ENCODE data around the gene LNX2. TPM values are rescaled to one million over a fixed set of nuclear protein-coding genes. Genes with fewer than 3 reads are reported as not detected.
A peak's percentile ranks its signal among the peaks of the same experiment; 100 is the strongest.

Gene LNX2
- total RNA-seq, 1 donor from 2014 or later, result 33.7 TPM

- no peaks in the 10 kb centered on the region for H3K27me3 Mint-ChIP-seq
- peaks cover 31% of the 10 kb centered on the region for H3K36me3 Mint-ChIP-seq (ENCODE audit: insufficient read depth)
- H3K4me3 Mint-ChIP-seq (ENCODE audit: low read depth), result peak overlapping the region; percentile 97
- no peak for DNase-seq (ENCODE audit: low spot score, unreplicated experiment)
- no peak for TF ChIP-seq CTCF (IDR thresholded peaks at IDR 0.05; ENCODE audit: unreplicated experiment)
- H3K9me3 Mint-ChIP-seq (ENCODE audit: low read depth), result peaks cover 14% of the 10 kb centered on the region
- H3K27ac Mint-ChIP-seq, result peak overlapping the region; percentile 98
- peaks cover 43% of the 10 kb centered on the region for H3K4me1 Mint-ChIP-seq (ENCODE audit: low read depth)
Observed at GRCh38 chr13:27617881-27618321, 2.4 kb downstream of the LNX2 start.

GRCh38 chr13:27613628-27614027, 6.7 kb downstream of the LNX2 start:
- Mint-ChIP-seq H3K36me3 (ENCODE audit: insufficient read depth) (peaks cover 29% of the 10 kb centered on the region), H3K27me3 (no peaks in the 10 kb centered on the region), H3K9me3 (ENCODE audit: low read depth) (peaks cover 16% of the 10 kb centered on the region), H3K4me3 (ENCODE audit: low read depth) (no peak overlapping the region), H3K27ac (no peak overlapping the region), H3K4me1 (ENCODE audit: low read depth) (peaks cover 46% of the 10 kb centered on the region)
- DNase-seq (ENCODE audit: low spot score, unreplicated experiment), result no peak
- no peak for TF ChIP-seq CTCF (IDR thresholded peaks at IDR 0.05; ENCODE audit: unreplicated experiment)

GRCh38 chr13:27607125-27607524, 13.2 kb downstream of the LNX2 start:
- no peak for TF ChIP-seq CTCF (IDR thresholded peaks at IDR 0.05; ENCODE audit: unreplicated experiment)
- no peaks in the 10 kb centered on the region for H3K36me3 Mint-ChIP-seq (ENCODE audit: insufficient read depth)
- H3K4me3 Mint-ChIP-seq (ENCODE audit: low read depth), result no peak overlapping the region
- no peaks in the 10 kb centered on the region for H3K9me3 Mint-ChIP-seq (ENCODE audit: low read depth)
- no peaks in the 10 kb centered on the region for H3K27me3 Mint-ChIP-seq
- peaks cover 48% of the 10 kb centered on the region for H3K4me1 Mint-ChIP-seq (ENCODE audit: low read depth)
- no peak for DNase-seq (ENCODE audit: low spot score, unreplicated experiment)
- H3K27ac Mint-ChIP-seq, result peak overlapping the region; percentile 18

GRCh38 chr13:27605610-27606200, 14.6 kb downstream of the LNX2 start:
- no peak for TF ChIP-seq CTCF (IDR thresholded peaks at IDR 0.05; ENCODE audit: unreplicated experiment)
- DNase-seq (ENCODE audit: low spot score, unreplicated experiment), result no peak

GRCh38 chr13:27605099-27605498, 15.2 kb downstream of the LNX2 start:
- peaks cover 44% of the 10 kb centered on the region for H3K4me1 Mint-ChIP-seq (ENCODE audit: low read depth)
- no peak for TF ChIP-seq CTCF (IDR thresholded peaks at IDR 0.05; ENCODE audit: unreplicated experiment)
- no peaks in the 10 kb centered on the region for H3K27me3 Mint-ChIP-seq
- no peaks in the 10 kb centered on the region for H3K9me3 Mint-ChIP-seq (ENCODE audit: low read depth)
- H3K27ac Mint-ChIP-seq, result peak overlapping the region; percentile 32
- H3K4me3 Mint-ChIP-seq (ENCODE audit: low read depth), result peak overlapping the region; percentile 33
- DNase-seq (ENCODE audit: low spot score, unreplicated experiment), result no peak
- no peaks in the 10 kb centered on the region for H3K36me3 Mint-ChIP-seq (ENCODE audit: insufficient read depth)

More at GRCh38 chr13:27605610-27606200, 14.6 kb downstream of the LNX2 start:
- H3K27me3 Mint-ChIP-seq, result no peaks in the 10 kb centered on the region
- peak overlapping the region; percentile 33 for H3K4me3 Mint-ChIP-seq (ENCODE audit: low read depth)
- peaks cover 44% of the 10 kb centered on the region for H3K4me1 Mint-ChIP-seq (ENCODE audit: low read depth)
- H3K27ac Mint-ChIP-seq, result peak overlapping the region; percentile 32
- H3K36me3 Mint-ChIP-seq (ENCODE audit: insufficient read depth), result no peaks in the 10 kb centered on the region
- H3K9me3 Mint-ChIP-seq (ENCODE audit: low read depth), result no peaks in the 10 kb centered on the region
